Activated CD4-positive, alpha-beta memory T cell treated with anti-CD3 and anti-CD28 coated beads, Interleukin-2, amount 10 ng/mL, durations not matched to agents 7 days and 5 days (primary cell): ENCODE measurements around the gene GRK5. TPM values are rescaled to one million over a fixed set of nuclear protein-coding genes. Genes with fewer than 3 reads are reported as not detected.
"Not testable (repeated sequence)": the region's sequence is repeated elsewhere in the genome, so short reads cannot be mapped to it uniquely, and the experiment has no call there.

ENCODE experiments used
- CTCF ChIA-PET: fragments of 350-600 bp; sonication (Branson Sonifier 250); formaldehyde crosslinking; loops from one replicate; lab custom pipeline; 2021; ENCODE audit warnings: antibody characterized with exemption, inconsistent platforms; lab: Charles Lee
- POLR2A ChIA-PET: fragments of 350-600 bp; sonication (Branson Sonifier 250); formaldehyde crosslinking; loops from one replicate; lab custom pipeline; 2021; ENCODE audit warnings: antibody characterized with exemption; lab: Charles Lee
- DNase-seq: peaks from one replicate; pipeline ENCODE4 v3.0.0-alpha.2; 2020
- H3K27ac Mint-ChIP-seq: one replicate; pipeline ENCODE4 v1.8.0; 2021; ENCODE audit warnings: mild to moderate bottlenecking, mixed read lengths
- H3K27me3 Mint-ChIP-seq: one replicate; pipeline ENCODE4 v1.8.0; 2021; ENCODE audit warnings: mixed read lengths
- H3K36me3 Mint-ChIP-seq: one replicate; pipeline ENCODE4 v1.8.0; 2021; ENCODE audit warnings: low read depth, mixed read lengths
- H3K4me1 Mint-ChIP-seq: one replicate; pipeline ENCODE4 v1.8.0; 2021; ENCODE audit warnings: mixed read lengths
- H3K4me3 Mint-ChIP-seq: one replicate; pipeline ENCODE4 v1.8.0; 2021; ENCODE audit warnings: mild to moderate bottlenecking, mixed read lengths
- H3K9me3 Mint-ChIP-seq: one replicate; pipeline ENCODE4 v1.8.0; 2021; ENCODE audit warnings: mixed read lengths
- total RNA-seq, 2 experiments: library from RNA; stranded (reverse); gene quantifications; one replicate each; pipeline ENCODE4 v1.2.3, GENCODE V29; 2021

Gene GRK5
- total RNA-seq, 2 experiments from 2014 or later: 29.8 to 30.6 TPM

DNA sequence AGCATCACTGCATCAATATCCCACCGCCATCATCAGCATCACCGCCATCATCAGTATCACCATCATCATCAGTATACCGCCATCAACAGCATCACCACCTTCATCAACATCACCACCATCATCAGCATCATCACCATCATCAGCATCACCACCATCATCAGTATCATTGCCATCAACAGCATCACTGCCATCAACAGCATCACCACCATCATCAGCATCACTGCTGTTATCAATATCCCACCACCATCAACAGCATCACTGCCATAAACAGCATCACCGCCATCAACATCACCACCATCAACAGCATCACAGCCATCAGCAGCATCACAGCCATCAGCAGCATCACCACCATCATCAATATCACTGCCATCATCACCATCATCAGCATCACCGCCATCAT lies 219.3 kb downstream of the GRK5 start:
- ChIA-PET CTCF (no interaction called here), POLR2A (no interaction called here)
- Mint-ChIP-seq H3K27ac (no peak overlapping the region), H3K9me3 (no peaks in the 10 kb centered on the region), H3K27me3 (no peaks in the 10 kb centered on the region), H3K4me3 (no peak overlapping the region), H3K4me1 (peaks cover 15% of the 10 kb centered on the region), H3K36me3 (peaks cover 15% of the 10 kb centered on the region)
- DNase-seq: no peak

GRCh38 chr10:119427263-119427864 lies 220.0 kb downstream of the GRK5 start:
- no peak for DNase-seq
- Mint-ChIP-seq H3K36me3 (peaks cover 20% of the 10 kb centered on the region), H3K27me3 (no peaks in the 10 kb centered on the region), H3K4me1 (peaks cover 15% of the 10 kb centered on the region), H3K27ac (no peak overlapping the region), H3K9me3 (no peaks in the 10 kb centered on the region), H3K4me3 (no peak overlapping the region)
- ChIA-PET POLR2A (no interaction called here), CTCF (no interaction called here)

DNA sequence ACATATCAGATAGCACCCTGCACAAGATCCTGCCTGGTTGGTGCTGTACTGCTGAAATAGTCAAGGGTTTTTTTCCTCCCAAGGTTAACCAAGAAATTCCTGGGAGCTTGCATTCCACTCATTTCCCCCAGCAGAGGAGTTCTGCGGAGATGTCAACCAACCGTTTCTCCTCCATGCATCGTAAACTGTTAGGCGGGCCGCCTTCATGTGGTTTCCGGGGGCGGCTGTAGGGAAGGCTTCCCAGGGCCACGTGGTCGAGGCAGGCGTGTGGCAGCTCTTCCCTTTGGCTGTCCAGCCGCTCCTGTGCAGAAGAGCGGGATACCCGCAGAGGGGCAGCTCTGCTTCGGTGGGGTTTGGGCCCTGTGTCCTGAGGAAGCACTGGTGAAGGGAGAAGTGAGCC lies 221.4 kb downstream of the GRK5 start:
- H3K36me3 Mint-ChIP-seq: peaks cover 35% of the 10 kb centered on the region
- no peak overlapping the region for H3K4me3 Mint-ChIP-seq
- H3K9me3 Mint-ChIP-seq: peaks cover 4% of the 10 kb centered on the region
- no peaks in the 10 kb centered on the region for H3K27me3 Mint-ChIP-seq
- H3K27ac Mint-ChIP-seq: no peak overlapping the region
- ChIA-PET CTCF (interaction anchor here (1.1 kb wide), 1 partner anchor 229 kb away, joined by 3 read pairs; no protein-coding TSS in a partner anchor), POLR2A (no interaction called here)
- no peak for DNase-seq
- peaks cover 15% of the 10 kb centered on the region for H3K4me1 Mint-ChIP-seq

- no peak for DNase-seq
- ChIA-PET POLR2A (interaction anchor here (1.4 kb wide), 1 partner anchor 111 kb away, joined by 3 read pairs; no protein-coding TSS in a partner anchor), CTCF (interaction anchor here (0.6 to 1.1 kb wide), 2 partner anchors 230 to 237 kb away, joined by 3 to 4 read pairs; no protein-coding TSS in a partner anchor)
- no peak overlapping the region for H3K27ac Mint-ChIP-seq
- no peaks in the 10 kb centered on the region for H3K27me3 Mint-ChIP-seq
- H3K4me3 Mint-ChIP-seq: no peak overlapping the region
- peaks cover 44% of the 10 kb centered on the region for H3K36me3 Mint-ChIP-seq
- H3K9me3 Mint-ChIP-seq: peaks cover 12% of the 10 kb centered on the region
- peaks cover 15% of the 10 kb centered on the region for H3K4me1 Mint-ChIP-seq
These were observed 222.4 kb downstream of the GRK5 start for GRCh38 chr10:119429771-119430170.

DNA sequence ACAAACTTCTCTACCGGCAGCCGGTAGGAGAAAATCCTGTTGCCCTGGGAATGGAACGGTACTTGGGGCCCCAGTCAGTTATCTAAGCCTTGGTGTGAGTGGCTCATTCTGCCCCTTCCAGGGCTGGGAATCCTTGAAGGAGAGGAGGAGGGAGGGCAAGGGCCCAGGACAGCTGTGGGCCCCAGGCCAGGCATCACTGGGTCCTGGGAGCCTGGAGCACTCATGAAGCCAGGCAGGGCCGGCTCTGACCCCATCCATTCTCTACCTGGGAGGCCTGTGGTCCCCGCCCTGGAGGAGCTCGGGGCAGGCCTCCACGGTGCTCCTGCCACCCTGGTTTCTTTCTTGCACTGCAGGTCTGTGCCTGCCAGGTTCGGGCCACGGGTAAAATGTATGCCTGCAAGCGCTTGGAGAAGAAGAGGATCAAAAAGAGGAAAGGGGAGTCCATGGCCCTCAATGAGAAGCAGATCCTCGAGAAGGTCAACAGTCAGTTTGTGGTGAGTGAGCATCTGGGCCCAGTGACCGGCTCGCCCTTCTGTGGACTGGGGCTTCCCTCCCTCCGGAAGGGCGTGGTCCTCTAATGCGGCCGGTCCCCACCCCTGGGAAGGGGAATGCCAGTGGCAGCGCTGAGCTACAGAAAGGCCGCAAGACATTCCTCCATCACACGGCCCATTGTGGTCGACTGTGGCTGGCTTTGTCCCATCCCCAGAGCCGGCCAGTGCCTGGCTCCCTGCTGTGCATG lies 223.8 kb downstream of the GRK5 start:
- H3K4me3 Mint-ChIP-seq: no peak overlapping the region
- no peak overlapping the region for H3K27ac Mint-ChIP-seq
- no peak for DNase-seq
- no peaks in the 10 kb centered on the region for H3K27me3 Mint-ChIP-seq
- H3K4me1 Mint-ChIP-seq: peaks cover 15% of the 10 kb centered on the region
- H3K9me3 Mint-ChIP-seq: peaks cover 19% of the 10 kb centered on the region
- CTCF ChIA-PET: interaction anchor here (0.7 to 2.2 kb wide), 2 partner anchors 12 to 14 kb away, joined by 3 to 5 read pairs; no protein-coding TSS in a partner anchor
- peaks cover 55% of the 10 kb centered on the region for H3K36me3 Mint-ChIP-seq
- POLR2A ChIA-PET: no interaction called here

DNA sequence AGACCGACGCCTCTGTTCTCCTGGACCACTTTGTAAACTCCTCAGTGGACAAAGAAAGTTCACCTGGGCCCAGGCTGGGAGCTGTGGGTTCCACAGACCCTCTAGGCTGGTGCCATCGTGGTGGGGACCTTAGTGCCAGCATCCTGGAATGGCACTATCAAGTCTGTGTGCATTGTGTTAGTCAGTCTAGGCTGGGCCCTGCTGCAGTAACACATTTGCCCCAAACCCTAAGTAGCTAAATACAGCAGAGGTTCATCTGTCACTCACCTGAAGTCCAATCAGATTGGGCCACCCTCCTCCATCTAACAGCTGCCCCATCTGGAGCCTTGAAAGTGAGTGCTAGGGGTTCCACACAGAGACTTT lies 224.4 kb downstream of the GRK5 start:
- ChIA-PET CTCF (interaction anchor here (0.7 to 2.2 kb wide), 2 partner anchors 12 to 14 kb away, joined by 3 to 5 read pairs; no protein-coding TSS in a partner anchor), POLR2A (no interaction called here)
- no peak for DNase-seq
- Mint-ChIP-seq H3K27ac (no peak overlapping the region), H3K36me3 (peaks cover 58% of the 10 kb centered on the region), H3K4me3 (no peak overlapping the region), H3K4me1 (peaks cover 15% of the 10 kb centered on the region), H3K27me3 (no peaks in the 10 kb centered on the region), H3K9me3 (peaks cover 19% of the 10 kb centered on the region)

DNA sequence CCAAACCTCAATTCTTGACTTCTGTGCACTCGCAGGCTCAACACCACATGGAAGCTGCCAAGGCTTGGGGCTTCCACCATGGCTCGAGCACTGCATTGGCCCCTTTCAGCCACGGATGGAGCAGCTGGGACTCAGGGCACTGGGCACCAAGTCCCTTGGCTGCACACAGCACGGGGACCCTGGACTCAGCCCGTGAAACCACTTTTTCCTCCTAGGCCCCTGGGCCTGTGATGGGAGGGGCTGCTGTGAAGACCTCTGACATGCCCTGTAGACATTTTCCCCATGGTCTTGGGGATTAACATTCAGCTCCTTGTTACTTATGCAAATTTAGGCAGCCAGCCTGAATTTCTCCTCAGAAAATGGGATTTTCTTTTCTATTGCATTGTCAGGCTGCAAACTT lies 227.6 kb downstream of the GRK5 start:
- H3K4me1 Mint-ChIP-seq, H3K27me3 Mint-ChIP-seq, CTCF ChIA-PET, POLR2A ChIA-PET, H3K27ac Mint-ChIP-seq, DNase-seq, H3K4me3 Mint-ChIP-seq: not testable (repeated sequence)
- Mint-ChIP-seq H3K36me3 (peaks cover 70% of the 10 kb centered on the region), H3K9me3 (peaks cover 19% of the 10 kb centered on the region)

DNA sequence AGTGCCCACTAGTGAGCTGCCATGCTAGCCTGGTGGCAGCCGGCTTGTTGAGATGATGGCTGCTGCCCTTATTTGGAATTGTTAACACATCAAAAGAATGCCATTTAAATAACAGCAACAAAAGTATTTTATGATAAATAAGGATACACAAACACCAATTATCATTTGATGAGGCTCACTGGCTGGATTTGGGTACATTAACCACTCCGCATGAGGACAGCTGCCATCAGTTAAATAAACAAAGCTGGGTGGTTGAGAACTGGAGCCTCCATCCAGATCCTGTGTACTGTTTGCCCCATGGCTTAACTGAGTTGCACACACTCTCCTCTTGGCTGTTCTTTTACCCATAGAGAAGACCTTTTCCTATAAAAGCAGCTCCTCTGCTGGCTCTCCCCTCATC lies 231.3 kb downstream of the GRK5 start:
- Mint-ChIP-seq H3K27me3 (no peaks in the 10 kb centered on the region), H3K4me1 (no peaks in the 10 kb centered on the region), H3K36me3 (peaks cover 43% of the 10 kb centered on the region), H3K27ac (no peak overlapping the region), H3K9me3 (peaks cover 15% of the 10 kb centered on the region), H3K4me3 (no peak overlapping the region)
- POLR2A ChIA-PET: no interaction called here
- CTCF ChIA-PET: interaction anchor here (0.7 to 1.6 kb wide), 2 partner anchors 20 to 239 kb away, joined by 3 to 4 read pairs; no protein-coding TSS in a partner anchor
- DNase-seq: no peak

DNA sequence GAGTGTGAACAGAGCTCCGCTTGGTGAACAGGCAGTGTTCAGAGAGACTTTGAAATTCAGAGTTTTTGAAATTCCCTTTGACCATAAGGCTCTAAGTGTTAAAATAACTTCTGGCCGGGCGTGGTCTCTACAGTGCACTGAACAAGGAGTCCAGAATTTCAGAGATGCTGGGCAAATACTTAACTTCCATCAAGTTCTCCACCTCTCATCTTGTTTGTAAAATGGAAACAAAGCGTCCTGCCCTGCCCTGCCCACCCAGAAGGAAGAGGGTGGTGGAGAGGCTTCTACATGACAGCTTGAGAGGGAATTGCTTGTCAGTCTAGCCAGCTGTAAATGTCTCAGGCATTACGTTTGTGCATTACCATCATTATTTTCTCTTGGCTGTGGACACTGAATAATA lies 232.6 kb downstream of the GRK5 start:
- ChIA-PET POLR2A (interaction anchor here (1.4 kb wide), 1 partner anchor 230 kb away, joined by 3 read pairs; no protein-coding TSS in a partner anchor), CTCF (interaction anchor here (1.0 kb wide), 3 partner anchors 9 to 265 kb away, joined by 3 to 4 read pairs (median 3); no protein-coding TSS in a partner anchor)
- H3K4me1 Mint-ChIP-seq: no peaks in the 10 kb centered on the region
- no peak overlapping the region for H3K4me3 Mint-ChIP-seq
- no peak overlapping the region for H3K27ac Mint-ChIP-seq
- peaks cover 7% of the 10 kb centered on the region for H3K9me3 Mint-ChIP-seq
- DNase-seq: no peak
- H3K36me3 Mint-ChIP-seq: peaks cover 31% of the 10 kb centered on the region
- H3K27me3 Mint-ChIP-seq: no peaks in the 10 kb centered on the region

- no peaks in the 10 kb centered on the region for H3K27me3 Mint-ChIP-seq
- no peaks in the 10 kb centered on the region for H3K9me3 Mint-ChIP-seq
- H3K27ac Mint-ChIP-seq: no peak overlapping the region
- ChIA-PET POLR2A (no interaction called here), CTCF (interaction anchor here (1.0 to 1.6 kb wide), 2 partner anchors 48 to 242 kb away, joined by 3 to 4 read pairs; no protein-coding TSS in a partner anchor)
- peaks cover 18% of the 10 kb centered on the region for H3K36me3 Mint-ChIP-seq
- H3K4me1 Mint-ChIP-seq: peaks cover 10% of the 10 kb centered on the region
- no peak overlapping the region for H3K4me3 Mint-ChIP-seq
- DNase-seq: no peak
These were observed 233.9 kb downstream of the GRK5 start for GRCh38 chr10:119441151-119441821.

DNA sequence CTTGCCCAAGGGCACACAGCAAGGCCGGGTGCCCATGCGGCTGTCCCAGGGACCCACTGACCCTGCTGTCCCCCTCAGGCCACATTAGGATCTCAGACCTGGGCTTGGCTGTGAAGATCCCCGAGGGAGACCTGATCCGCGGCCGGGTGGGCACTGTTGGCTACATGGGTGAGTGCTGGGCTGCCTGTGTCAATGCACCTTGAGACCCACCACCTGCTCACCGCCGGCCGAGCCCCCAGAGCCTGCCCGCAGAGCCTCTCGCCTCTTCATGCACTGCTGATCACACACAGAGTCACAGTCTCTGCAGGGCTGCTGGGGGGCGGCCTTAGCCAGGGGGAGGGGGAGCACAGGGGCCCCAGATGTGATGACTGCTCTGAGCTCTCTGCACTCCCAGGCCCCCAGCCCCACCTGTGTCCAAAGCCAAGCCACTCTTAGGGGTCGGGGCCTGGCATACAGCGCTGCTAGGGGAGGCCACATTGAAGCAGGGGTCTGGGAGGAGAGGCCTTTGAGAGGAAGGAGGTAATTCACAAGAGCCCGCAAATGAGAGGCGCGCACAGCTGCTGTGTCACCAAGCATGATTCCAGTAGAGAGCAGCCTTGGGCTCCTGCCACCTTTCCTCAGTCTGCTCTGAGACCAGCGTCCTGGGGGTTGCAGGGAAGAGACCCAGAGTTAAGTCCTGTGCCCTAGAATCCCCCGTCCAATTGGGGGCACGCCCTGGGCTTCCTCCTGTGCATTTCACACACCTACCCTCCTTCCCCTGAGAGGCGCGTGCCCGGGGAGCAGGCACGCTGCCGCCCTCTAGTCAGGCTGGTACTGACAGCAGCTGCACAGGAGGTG lies 234.8 kb downstream of the GRK5 start:
- Mint-ChIP-seq H3K9me3 (no peaks in the 10 kb centered on the region), H3K4me3 (no peak overlapping the region), H3K36me3 (peaks cover 13% of the 10 kb centered on the region), H3K27ac (no peak overlapping the region), H3K4me1 (peaks cover 10% of the 10 kb centered on the region), H3K27me3 (no peaks in the 10 kb centered on the region)
- POLR2A ChIA-PET: no interaction called here
- DNase-seq: no peak
- CTCF ChIA-PET: interaction anchor here (1.3 to 2.0 kb wide), 4 partner anchors 10 to 238 kb away, joined by 3 to 5 read pairs (median 4); no protein-coding TSS in a partner anchor

DNA sequence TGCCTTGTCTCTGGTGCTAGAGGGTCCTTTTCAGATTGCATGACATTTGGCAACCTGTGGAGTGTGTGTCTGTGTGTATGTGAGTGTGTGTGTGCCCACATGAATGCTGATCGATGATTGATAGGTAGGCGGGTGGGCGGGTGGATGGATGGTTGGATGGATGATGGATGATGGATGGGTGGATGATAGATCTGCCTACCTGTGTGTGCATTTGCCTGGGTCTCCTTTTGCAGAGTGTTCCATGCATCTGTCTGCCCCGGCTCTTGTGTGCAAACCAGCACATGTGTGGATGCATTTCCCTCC lies 235.3 kb downstream of the GRK5 start:
- CTCF ChIA-PET: interaction anchor here (0.6 to 4.7 kb wide), 9 partner anchors 10 to 243 kb away, joined by 3 to 58 read pairs (median 4); partner anchors contain the start of gene GRK5
- no peak for DNase-seq
- Mint-ChIP-seq H3K36me3 (peaks cover 10% of the 10 kb centered on the region), H3K27me3 (no peaks in the 10 kb centered on the region), H3K27ac (no peak overlapping the region), H3K4me3 (no peak overlapping the region), H3K4me1 (peaks cover 10% of the 10 kb centered on the region), H3K9me3 (no peaks in the 10 kb centered on the region)
- POLR2A ChIA-PET: interaction anchor here (1.0 kb wide), 1 partner anchor 36 kb away, joined by 3 read pairs; no protein-coding TSS in a partner anchor
